OCI-LY7 (cell line): ENCODE measurements around the gene DTD2.

ENCODE experiments used
- EZH2phosphoT487 ChIP-seq: fragments of 200-600 bp; sonication (generic); IDR thresholded peaks from 2 replicates; pipeline ENCODE4 v1.6.1; 2018; ENCODE audit warnings: low read depth, borderline replicate concordance, mild to moderate bottlenecking, mixed run types, antibody characterized with exemption, low read length, moderate library complexity, mixed read lengths
- TF ChIP-seq, protein P1 (sequence below): fragments of 200-600 bp; sonication (generic); conservative IDR thresholded peaks from 2 replicates; pipeline ENCODE4 v1.5.1; 2014; ENCODE audit warnings: mild to moderate bottlenecking, antibody characterized with exemption, low read length, moderate library complexity, mixed read lengths

DNA sequence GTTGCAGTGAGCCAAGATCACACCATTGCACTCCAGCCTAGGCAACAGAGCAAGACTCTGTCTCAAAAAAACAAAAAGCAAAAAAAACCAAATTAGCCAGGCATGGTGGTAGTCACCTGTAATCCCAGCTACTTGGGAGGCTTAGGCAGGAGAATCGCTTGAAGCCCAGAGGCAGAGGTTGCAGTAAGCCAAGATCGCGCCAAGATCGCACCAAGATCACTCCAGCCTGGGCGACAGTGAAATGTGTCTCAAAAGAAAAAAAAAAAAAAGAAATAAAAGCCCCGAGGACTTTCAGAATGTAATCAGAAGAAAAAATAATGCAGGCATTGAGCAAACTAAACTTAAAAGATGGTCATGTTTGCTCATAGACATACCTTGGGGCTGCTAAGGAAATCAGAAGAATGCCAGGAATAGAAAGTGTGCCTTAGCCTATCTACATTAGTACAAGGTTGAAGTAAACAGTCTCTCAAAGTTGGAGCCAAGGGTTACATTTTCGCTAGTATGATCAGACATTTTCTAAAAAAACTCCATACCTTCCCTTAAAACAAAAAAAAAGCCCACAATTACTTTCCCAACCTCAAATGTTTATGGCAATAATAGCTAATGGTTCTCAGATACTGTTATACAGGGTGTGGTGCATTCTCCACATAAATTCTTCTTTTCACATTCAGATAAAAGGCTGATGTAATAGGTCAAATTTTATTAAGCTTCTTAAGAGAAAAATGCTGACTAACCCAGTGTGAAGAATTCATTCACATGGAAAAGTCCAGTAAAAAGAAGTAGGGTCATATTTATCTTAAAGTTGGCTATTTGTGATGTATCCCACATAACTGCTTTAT, 15.8 kb downstream of the DTD2 start:
- TF ChIP-seq, protein P1, sequence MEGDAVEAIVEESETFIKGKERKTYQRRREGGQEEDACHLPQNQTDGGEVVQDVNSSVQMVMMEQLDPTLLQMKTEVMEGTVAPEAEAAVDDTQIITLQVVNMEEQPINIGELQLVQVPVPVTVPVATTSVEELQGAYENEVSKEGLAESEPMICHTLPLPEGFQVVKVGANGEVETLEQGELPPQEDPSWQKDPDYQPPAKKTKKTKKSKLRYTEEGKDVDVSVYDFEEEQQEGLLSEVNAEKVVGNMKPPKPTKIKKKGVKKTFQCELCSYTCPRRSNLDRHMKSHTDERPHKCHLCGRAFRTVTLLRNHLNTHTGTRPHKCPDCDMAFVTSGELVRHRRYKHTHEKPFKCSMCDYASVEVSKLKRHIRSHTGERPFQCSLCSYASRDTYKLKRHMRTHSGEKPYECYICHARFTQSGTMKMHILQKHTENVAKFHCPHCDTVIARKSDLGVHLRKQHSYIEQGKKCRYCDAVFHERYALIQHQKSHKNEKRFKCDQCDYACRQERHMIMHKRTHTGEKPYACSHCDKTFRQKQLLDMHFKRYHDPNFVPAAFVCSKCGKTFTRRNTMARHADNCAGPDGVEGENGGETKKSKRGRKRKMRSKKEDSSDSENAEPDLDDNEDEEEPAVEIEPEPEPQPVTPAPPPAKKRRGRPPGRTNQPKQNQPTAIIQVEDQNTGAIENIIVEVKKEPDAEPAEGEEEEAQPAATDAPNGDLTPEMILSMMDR, result no peak
- no peak for TF ChIP-seq EZH2phosphoT487
